Panc1 (cell line): ENCODE results near the gene AGBL5. TPM values are rescaled to one million over a fixed set of nuclear protein-coding genes. Genes with fewer than 3 reads are reported as not detected.

Experiments
- ATAC-seq: fragments of 200-7000 bp; cut with Tn5 transposase; 2 replicates; pipeline ENCODE4 v1.9.1; 2020; ENCODE audit warnings: mild to moderate bottlenecking, moderate library complexity
- BruUV-seq: library from RNA; stranded (reverse); fragments of 400-500 nt; replicated peaks from 2 replicates; lab custom pipeline; 2021; lab: Mats Ljungman, UMichigan
- CTCF ChIA-PET: fragments of 300-600 bp; sonication (Branson Sonifier 250); formaldehyde crosslinking; loops from one replicate; lab custom pipeline; 2022; ENCODE audit warnings: antibody characterized with exemption; lab: Charles Lee
- POLR2A ChIA-PET: fragments of 300-600 bp; sonication (Branson Sonifier 250); formaldehyde crosslinking; loops from one replicate; lab custom pipeline; 2022; ENCODE audit warnings: antibody characterized with exemption; lab: Charles Lee
- DNase-seq: peaks from one replicate; pipeline ENCODE4 v3.0.0-alpha.2; 2010; ENCODE audit warnings: low read depth, low spot score
- H3K27ac ChIP-seq: 2 replicates; pipeline ENCODE4 v1.5.1; 2011; ENCODE audit warnings: mild to moderate bottlenecking, low read length, inconsistent platforms
- H3K27me3 ChIP-seq: fragments of 200-500 bp; sonication (Bioruptor generic); 2 replicates; pipeline ENCODE4 v1.6.0; 2014; ENCODE audit warnings: low read length, inconsistent platforms; ENCODE audit not compliant: control insufficient read depth, insufficient read depth
- H3K36me3 ChIP-seq: fragments of 200-500 bp; sonication (Bioruptor generic); 2 replicates; pipeline ENCODE4 v1.5.1; 2014; ENCODE audit warnings: inconsistent platforms, mild to moderate bottlenecking, low read length, moderate library complexity; ENCODE audit not compliant: control insufficient read depth, insufficient read depth
- H3K4me1 ChIP-seq: 2 replicates; pipeline ENCODE4 v1.5.1; 2011; ENCODE audit warnings: inconsistent platforms, mild to moderate bottlenecking, low read length, moderate library complexity; ENCODE audit not compliant: control insufficient read depth, insufficient read depth
- H3K4me3 ChIP-seq, 2 experiments: 2 replicates each; pipeline ENCODE4 v1.5.1; 2011 to 2012; ENCODE audit warnings: low read depth in 2 of 2, low read length in 2 of 2, mild to moderate bottlenecking in 2 of 2, inconsistent platforms in 1 of 2, moderate library complexity in 1 of 2
- H3K9me3 ChIP-seq: fragments of 200-500 bp; sonication (Bioruptor generic); 2 replicates; pipeline ENCODE4 v1.5.1; 2014; ENCODE audit warnings: low read depth, mild to moderate bottlenecking, inconsistent platforms, low read length, moderate library complexity; ENCODE audit not compliant: control insufficient read depth, insufficient read depth
- POLR2AphosphoS5 ChIP-seq: IDR thresholded peaks from 2 replicates; pipeline ENCODE4 v1.6.1; 2012; ENCODE audit warnings: mild to moderate bottlenecking, low read depth, low read length, moderate library complexity
- SIN3A ChIP-seq: IDR thresholded peaks from 2 replicates; pipeline ENCODE4 v1.6.1; 2012; ENCODE audit warnings: low read depth, mild to moderate bottlenecking, low read length, moderate library complexity, borderline replicate concordance; ENCODE audit not compliant: insufficient read depth
- TCF7L2 ChIP-seq: IDR thresholded peaks from 2 replicates; pipeline ENCODE4 v1.6.1; 2011; ENCODE audit warnings: mild to moderate bottlenecking, low read depth, low read length, inconsistent platforms
- in situ Hi-C: cut with HindIII; loops from 2 replicates; pipeline ENCODE4 v1.10.0; 2016; ENCODE audit warnings: low sequenced_read_pairs, low pct_unique_long_range_greater_than_20kb
- intact Hi-C: fragments of 100-400 bp; cut with micrococcal nuclease; formaldehyde crosslinking; loops from one replicate; pipeline ENCODE4 v1.10.0; 2022; ENCODE audit not compliant: unreplicated experiment
- total RNA-seq: library from RNA; stranded (reverse); gene quantifications from one replicate; pipeline ENCODE4 v1.2.1, GENCODE V29; 2021; ENCODE audit not compliant: unreplicated experiment
- TF ChIP-seq, protein P1 (sequence below): fragments of 450-650 bp; IDR thresholded peaks from 2 replicates; pipeline ENCODE4 v1.5.1; 2017; ENCODE audit warnings: mild to moderate bottlenecking
- TF ChIP-seq, protein P2 (sequence below), 2 experiments: IDR thresholded peaks; 2 replicates each; pipeline ENCODE4 v1.6.1; 2011 to 2012; ENCODE audit warnings: low read depth in 2 of 2, control low read depth in 1 of 2, low read length in 1 of 2, mild to moderate bottlenecking in 1 of 2, moderate library complexity in 1 of 2; ENCODE audit not compliant: insufficient read depth in 1 of 2

The AGBL5 gene
- total RNA-seq, 1 experiment from 2014 or later, result 55.6 TPM

DNA sequence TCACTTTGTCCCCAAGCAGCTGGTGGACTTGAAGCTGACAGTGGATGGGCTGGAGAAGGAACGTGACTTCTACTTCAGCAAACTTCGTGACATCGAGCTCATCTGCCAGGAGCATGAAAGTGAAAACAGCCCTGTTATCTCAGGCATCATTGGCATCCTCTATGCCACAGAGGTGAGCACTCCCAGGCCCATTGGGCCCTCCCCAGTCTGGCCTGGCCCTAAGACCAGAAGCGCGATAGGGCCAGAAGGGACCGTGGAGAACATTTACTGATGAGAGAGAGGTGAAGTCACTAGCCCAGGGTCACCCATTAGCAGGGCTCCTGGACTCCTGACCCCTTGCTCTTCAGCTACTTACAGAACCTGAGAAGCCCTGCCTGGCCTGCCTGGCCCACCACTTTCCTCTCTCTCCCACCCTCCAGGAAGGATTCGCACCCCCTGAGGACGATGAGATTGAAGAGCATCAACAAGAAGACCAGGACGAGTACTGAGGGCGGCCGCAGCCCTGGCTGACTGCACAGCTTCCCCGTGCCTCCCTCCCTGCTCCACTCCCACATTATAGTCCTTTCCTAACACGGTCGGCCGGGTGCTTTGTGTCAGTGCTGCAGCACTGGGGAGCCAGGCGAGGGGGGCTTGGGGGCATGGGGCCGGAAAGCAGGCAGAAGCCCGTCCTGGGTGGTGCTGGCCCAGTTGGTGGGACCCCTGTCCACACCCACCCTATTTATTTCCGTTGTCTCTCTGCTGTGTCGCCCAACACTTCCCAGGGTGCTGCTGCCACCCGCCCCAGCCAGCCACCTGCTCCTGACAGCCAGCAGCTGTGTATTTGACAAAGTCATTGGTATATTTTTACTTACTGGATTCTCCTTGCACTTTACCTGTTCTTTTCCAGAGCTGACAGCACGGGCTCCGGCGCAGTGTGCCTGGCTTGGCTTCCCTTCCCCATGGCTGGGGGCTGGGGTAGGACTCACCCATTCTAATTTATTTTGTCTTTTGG lies 25.3 kb upstream of the AGBL5 start:
- H3K4me3 ChIP-seq, result no peak overlapping the region
- H3K36me3 ChIP-seq, result no peaks in the 10 kb centered on the region
- H3K27ac ChIP-seq, result no peak overlapping the region
- DNase-seq, result no peak
- TF ChIP-seq POLR2AphosphoS5, result no peak
- no peak for TF ChIP-seq TCF7L2
- TF ChIP-seq, protein P1, sequence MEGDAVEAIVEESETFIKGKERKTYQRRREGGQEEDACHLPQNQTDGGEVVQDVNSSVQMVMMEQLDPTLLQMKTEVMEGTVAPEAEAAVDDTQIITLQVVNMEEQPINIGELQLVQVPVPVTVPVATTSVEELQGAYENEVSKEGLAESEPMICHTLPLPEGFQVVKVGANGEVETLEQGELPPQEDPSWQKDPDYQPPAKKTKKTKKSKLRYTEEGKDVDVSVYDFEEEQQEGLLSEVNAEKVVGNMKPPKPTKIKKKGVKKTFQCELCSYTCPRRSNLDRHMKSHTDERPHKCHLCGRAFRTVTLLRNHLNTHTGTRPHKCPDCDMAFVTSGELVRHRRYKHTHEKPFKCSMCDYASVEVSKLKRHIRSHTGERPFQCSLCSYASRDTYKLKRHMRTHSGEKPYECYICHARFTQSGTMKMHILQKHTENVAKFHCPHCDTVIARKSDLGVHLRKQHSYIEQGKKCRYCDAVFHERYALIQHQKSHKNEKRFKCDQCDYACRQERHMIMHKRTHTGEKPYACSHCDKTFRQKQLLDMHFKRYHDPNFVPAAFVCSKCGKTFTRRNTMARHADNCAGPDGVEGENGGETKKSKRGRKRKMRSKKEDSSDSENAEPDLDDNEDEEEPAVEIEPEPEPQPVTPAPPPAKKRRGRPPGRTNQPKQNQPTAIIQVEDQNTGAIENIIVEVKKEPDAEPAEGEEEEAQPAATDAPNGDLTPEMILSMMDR, result no peak
- TF ChIP-seq, protein P2, sequence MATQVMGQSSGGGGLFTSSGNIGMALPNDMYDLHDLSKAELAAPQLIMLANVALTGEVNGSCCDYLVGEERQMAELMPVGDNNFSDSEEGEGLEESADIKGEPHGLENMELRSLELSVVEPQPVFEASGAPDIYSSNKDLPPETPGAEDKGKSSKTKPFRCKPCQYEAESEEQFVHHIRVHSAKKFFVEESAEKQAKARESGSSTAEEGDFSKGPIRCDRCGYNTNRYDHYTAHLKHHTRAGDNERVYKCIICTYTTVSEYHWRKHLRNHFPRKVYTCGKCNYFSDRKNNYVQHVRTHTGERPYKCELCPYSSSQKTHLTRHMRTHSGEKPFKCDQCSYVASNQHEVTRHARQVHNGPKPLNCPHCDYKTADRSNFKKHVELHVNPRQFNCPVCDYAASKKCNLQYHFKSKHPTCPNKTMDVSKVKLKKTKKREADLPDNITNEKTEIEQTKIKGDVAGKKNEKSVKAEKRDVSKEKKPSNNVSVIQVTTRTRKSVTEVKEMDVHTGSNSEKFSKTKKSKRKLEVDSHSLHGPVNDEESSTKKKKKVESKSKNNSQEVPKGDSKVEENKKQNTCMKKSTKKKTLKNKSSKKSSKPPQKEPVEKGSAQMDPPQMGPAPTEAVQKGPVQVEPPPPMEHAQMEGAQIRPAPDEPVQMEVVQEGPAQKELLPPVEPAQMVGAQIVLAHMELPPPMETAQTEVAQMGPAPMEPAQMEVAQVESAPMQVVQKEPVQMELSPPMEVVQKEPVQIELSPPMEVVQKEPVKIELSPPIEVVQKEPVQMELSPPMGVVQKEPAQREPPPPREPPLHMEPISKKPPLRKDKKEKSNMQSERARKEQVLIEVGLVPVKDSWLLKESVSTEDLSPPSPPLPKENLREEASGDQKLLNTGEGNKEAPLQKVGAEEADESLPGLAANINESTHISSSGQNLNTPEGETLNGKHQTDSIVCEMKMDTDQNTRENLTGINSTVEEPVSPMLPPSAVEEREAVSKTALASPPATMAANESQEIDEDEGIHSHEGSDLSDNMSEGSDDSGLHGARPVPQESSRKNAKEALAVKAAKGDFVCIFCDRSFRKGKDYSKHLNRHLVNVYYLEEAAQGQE (IDR thresholded peaks at IDR 0.05; ENCODE audit: insufficient read depth in 1 of 2, low read depth in 2 of 2, low read length in 1 of 2), result no peak
- TF ChIP-seq SIN3A, result no peak
- CTCF ChIA-PET, result no interaction called here
- in situ Hi-C loops (no loop called here), intact Hi-C loops (no loop called here)
- ATAC-seq, result no peak
- H3K9me3 ChIP-seq, result no peaks in the 10 kb centered on the region
- no TSS peak for BruUV-seq
- H3K4me1 ChIP-seq, result no peaks in the 10 kb centered on the region
- H3K27me3 ChIP-seq, result no peaks in the 10 kb centered on the region
- POLR2A ChIA-PET, result no interaction called here

DNA sequence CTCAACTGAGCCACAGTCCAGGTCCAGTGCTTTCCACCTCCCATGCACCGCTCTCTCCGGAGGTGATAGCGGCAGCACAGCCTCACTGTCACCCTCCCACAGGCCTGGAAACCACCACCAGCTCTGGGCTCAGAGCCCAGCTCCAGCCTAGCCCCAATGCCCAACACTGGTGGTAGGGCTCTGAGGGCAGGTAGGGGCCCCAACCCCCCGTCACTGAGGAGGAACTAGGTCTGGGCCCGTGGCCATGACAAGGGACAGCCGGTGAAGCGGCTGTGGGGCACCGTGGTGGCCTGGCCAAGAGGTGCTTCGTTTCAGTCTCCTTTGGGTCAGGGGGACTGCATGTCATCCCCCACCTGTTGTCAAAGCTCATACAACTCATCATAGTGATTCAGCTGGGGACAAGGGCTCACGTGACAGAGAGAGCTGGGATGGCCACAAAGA lies 24.2 kb upstream of the AGBL5 start:
- CTCF ChIA-PET, result interaction anchor here (0.6 kb wide), 1 partner anchor 268 kb away, joined by 5 read pairs; no protein-coding TSS in a partner anchor
- Histone ChIP-seq H3K27ac (no peak overlapping the region), H3K4me3 (no peak overlapping the region), H3K27me3 (no peaks in the 10 kb centered on the region), H3K9me3 (no peaks in the 10 kb centered on the region), H3K4me1 (no peaks in the 10 kb centered on the region), H3K36me3 (no peaks in the 10 kb centered on the region)
- ATAC-seq (no peak), DNase-seq (no peak)
- BruUV-seq, result no TSS peak
- POLR2A ChIA-PET, result no interaction called here
- TF ChIP-seq, protein P2 (IDR thresholded peaks at IDR 0.05; ENCODE audit: insufficient read depth in 1 of 2, low read depth in 2 of 2, low read length in 1 of 2), result no peak
- TF ChIP-seq, protein P1, result no peak
- TF ChIP-seq POLR2AphosphoS5, result no peak
- no peak for TF ChIP-seq SIN3A
- TF ChIP-seq TCF7L2, result no peak
- in situ Hi-C loops (no loop called here), intact Hi-C loops (no loop called here)
